Astrocyte (in vitro differentiated cells and primary cell): ENCODE results near the gene MICAL3. TPM values are rescaled to one million over a fixed set of nuclear protein-coding genes. Genes with fewer than 3 reads are reported as not detected.

ENCODE experiments used
- DNase-seq: peaks from one replicate; pipeline ENCODE4 v3.0.0-alpha.2; 2010; ENCODE audit warnings: low read depth
- FAIRE-seq: peaks from 2 replicates; lab custom pipeline; 2011; peaks lifted over from hg19 to GRCh38; lab: Jason Lieb, UNC
- H2AFZ ChIP-seq: 2 replicates; pipeline ENCODE4 v1.6.0; 2012; ENCODE audit warnings: low read depth, low read length, inconsistent platforms
- H3K27ac ChIP-seq: 2 replicates; pipeline ENCODE4 v1.5.1; 2011; ENCODE audit warnings: low read depth, low read length, inconsistent platforms
- H3K27me3 ChIP-seq: 2 replicates; pipeline ENCODE4 v1.6.0; 2011; ENCODE audit warnings: low read length, inconsistent platforms; ENCODE audit not compliant: insufficient read depth
- H3K36me3 ChIP-seq: 2 replicates; pipeline ENCODE4 v1.5.1; 2011; ENCODE audit warnings: low read length, inconsistent platforms; ENCODE audit not compliant: insufficient read depth
- H3K4me1 ChIP-seq: 2 replicates; pipeline ENCODE4 v1.5.1; 2011; ENCODE audit warnings: low read length, inconsistent platforms; ENCODE audit not compliant: insufficient read depth
- H3K4me2 ChIP-seq: 2 replicates; pipeline ENCODE4 v1.6.0; 2012; ENCODE audit warnings: low read length, inconsistent platforms
- H3K4me3 ChIP-seq: 2 replicates; pipeline ENCODE4 v1.5.1; 2011; ENCODE audit warnings: low read depth, mild to moderate bottlenecking, low read length, inconsistent platforms; ENCODE audit not compliant: insufficient read depth
- H3K79me2 ChIP-seq: 2 replicates; pipeline ENCODE4 v1.6.0; 2012; ENCODE audit warnings: mild to moderate bottlenecking, low read length, inconsistent platforms; ENCODE audit not compliant: insufficient read depth
- H3K9ac ChIP-seq: 2 replicates; pipeline ENCODE4 v1.6.0; 2012; ENCODE audit warnings: mild to moderate bottlenecking, low read length, inconsistent platforms
- H3K9me3 ChIP-seq: 2 replicates; pipeline ENCODE4 v1.5.1; 2012; ENCODE audit warnings: low read depth, mild to moderate bottlenecking, low read length, inconsistent platforms; ENCODE audit not compliant: insufficient read depth
- H4K20me1 ChIP-seq: 2 replicates; pipeline ENCODE4 v1.6.0; 2012; ENCODE audit warnings: low read length, inconsistent platforms; ENCODE audit not compliant: insufficient read depth
- H3K27ac Mint-ChIP-seq: one replicate; pipeline ENCODE4 v1.8.0; 2021; ENCODE audit warnings: mild to moderate bottlenecking, mixed read lengths; ENCODE audit not compliant: unreplicated experiment
- H3K27me3 Mint-ChIP-seq: one replicate; pipeline ENCODE4 v1.8.0; 2021; ENCODE audit warnings: low read depth, mixed read lengths; ENCODE audit not compliant: unreplicated experiment
- H3K36me3 Mint-ChIP-seq: one replicate; pipeline ENCODE4 v1.8.0; 2021; ENCODE audit warnings: low read depth, mixed read lengths; ENCODE audit not compliant: unreplicated experiment
- H3K4me1 Mint-ChIP-seq: one replicate; pipeline ENCODE4 v1.8.0; 2021; ENCODE audit warnings: low read depth, mixed read lengths; ENCODE audit not compliant: unreplicated experiment
- H3K4me3 Mint-ChIP-seq: one replicate; pipeline ENCODE4 v1.8.0; 2021; ENCODE audit warnings: mild to moderate bottlenecking, moderate library complexity, mixed read lengths; ENCODE audit not compliant: unreplicated experiment
- H3K9me3 Mint-ChIP-seq: one replicate; pipeline ENCODE4 v1.8.0; 2021; ENCODE audit warnings: mild to moderate bottlenecking, mixed read lengths; ENCODE audit not compliant: unreplicated experiment
- EZH2 ChIP-seq: IDR thresholded peaks from 2 replicates; pipeline ENCODE4 v1.6.1; 2012; ENCODE audit warnings: mild to moderate bottlenecking, low read length, inconsistent platforms; ENCODE audit not compliant: insufficient read depth
- total RNA-seq: library from RNA; stranded (reverse); gene quantifications from 2 replicates; pipeline ENCODE4 v1.2.1, GENCODE V29; 2021
- TF ChIP-seq, protein P1 (sequence below): IDR thresholded peaks from 2 replicates; pipeline ENCODE4 v1.5.1; 2011; ENCODE audit warnings: low read depth, mild to moderate bottlenecking, inconsistent platforms, low read length, moderate library complexity; ENCODE audit not compliant: insufficient read depth

The MICAL3 gene
- total RNA-seq, 1 donor from 2014 or later, result 113 TPM

DNA sequence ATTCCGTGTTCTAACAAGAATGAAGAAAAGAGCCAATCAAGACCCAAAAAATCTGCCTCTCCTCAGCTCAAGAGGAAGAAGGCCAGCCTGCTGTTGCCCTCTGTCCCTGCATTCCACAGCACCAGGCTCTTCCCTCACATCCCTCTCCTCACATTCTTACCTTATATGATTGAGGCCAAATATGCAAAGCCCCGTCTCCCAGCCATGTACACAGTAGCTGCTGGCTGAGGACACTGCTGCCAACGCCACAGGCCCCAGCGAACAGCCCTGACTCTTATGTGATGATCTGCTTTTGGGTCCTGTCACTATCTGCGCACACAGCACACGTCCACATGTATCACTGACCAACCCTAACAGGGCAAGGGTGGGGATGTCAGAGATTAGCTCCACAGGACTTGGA is 60.2 kb downstream of the MICAL3 start:
- no peaks in the 10 kb centered on the region for H3K9me3 ChIP-seq
- H3K27me3 Mint-ChIP-seq, result no peaks in the 10 kb centered on the region
- peaks cover 92% of the 10 kb centered on the region for H3K79me2 ChIP-seq
- no peak for FAIRE-seq
- H2AFZ ChIP-seq, result no peak overlapping the region
- TF ChIP-seq EZH2, result no peak
- H3K9ac ChIP-seq, result no peak overlapping the region
- peaks cover 77% of the 10 kb centered on the region for H4K20me1 ChIP-seq
- no peaks in the 10 kb centered on the region for H3K27me3 ChIP-seq
- peak; percentile 47 for DNase-seq
- H3K27ac Mint-ChIP-seq, result peak overlapping the region; percentile 44
- H3K4me2 ChIP-seq, result no peak overlapping the region
- H3K9me3 Mint-ChIP-seq, result no peaks in the 10 kb centered on the region
- peaks cover 19% of the 10 kb centered on the region for H3K36me3 Mint-ChIP-seq
- H3K36me3 ChIP-seq, result no peaks in the 10 kb centered on the region
- no peak overlapping the region for H3K27ac ChIP-seq
- H3K4me1 Mint-ChIP-seq, result peaks cover 46% of the 10 kb centered on the region
- no peak overlapping the region for H3K4me3 ChIP-seq
- H3K4me3 Mint-ChIP-seq, result no peak overlapping the region
- no peaks in the 10 kb centered on the region for H3K4me1 ChIP-seq

DNA sequence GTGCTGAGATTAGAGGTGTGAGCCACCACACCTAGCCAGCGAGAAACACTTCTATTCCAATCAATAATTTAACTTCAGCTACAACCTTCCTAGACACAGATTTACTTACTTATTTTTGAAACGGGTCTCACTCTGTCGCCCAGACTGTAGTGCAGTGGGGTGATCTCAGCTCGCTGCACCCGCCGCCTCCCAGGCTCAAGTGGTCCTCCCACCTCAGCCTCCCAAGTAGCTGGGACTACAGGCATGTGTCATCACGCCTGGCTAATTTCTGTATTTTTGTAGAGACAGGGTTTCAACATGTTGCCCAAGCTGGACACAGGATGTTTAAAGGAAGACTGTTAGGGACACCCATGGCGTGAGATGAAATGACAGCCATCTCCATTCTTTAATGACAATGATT is 61.3 kb downstream of the MICAL3 start:
- H3K9ac ChIP-seq, result no peak overlapping the region
- peak overlapping the region; percentile 27 for H3K4me3 Mint-ChIP-seq

DNA sequence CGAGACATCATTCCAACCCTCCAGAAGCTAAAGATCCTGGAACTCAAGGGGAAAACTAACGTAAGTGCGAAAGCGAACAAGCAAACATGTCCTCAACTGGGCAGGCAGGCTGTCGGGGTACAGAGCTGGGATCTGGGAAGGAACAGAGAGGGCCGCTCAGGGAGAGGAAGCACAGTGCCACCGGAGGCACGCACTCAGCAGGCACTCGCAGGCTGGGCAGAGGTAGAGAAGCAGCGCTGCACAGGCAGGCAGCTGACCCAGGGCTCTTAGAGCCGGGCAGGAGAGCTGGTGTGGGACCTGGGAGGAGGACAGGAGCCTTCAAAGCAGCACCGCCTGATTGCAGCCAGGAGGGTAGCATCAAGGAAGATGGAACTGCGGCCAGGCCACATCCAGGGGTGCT is 62.2 kb downstream of the MICAL3 start:
- no peak overlapping the region for H3K27ac Mint-ChIP-seq
- H3K4me1 ChIP-seq, result no peaks in the 10 kb centered on the region

More for the DNA sequence above, 61.3 kb downstream of the MICAL3 start:
- no peak overlapping the region for H3K4me2 ChIP-seq
- Mint-ChIP-seq H3K4me1 (peaks cover 45% of the 10 kb centered on the region), H3K36me3 (peaks cover 19% of the 10 kb centered on the region), H3K9me3 (no peaks in the 10 kb centered on the region), H3K27ac (no peak overlapping the region), H3K27me3 (no peaks in the 10 kb centered on the region)
- H3K36me3 ChIP-seq, result no peaks in the 10 kb centered on the region
- H3K27me3 ChIP-seq, result no peaks in the 10 kb centered on the region
- no peak for FAIRE-seq
- H3K4me3 ChIP-seq, result no peak overlapping the region
- DNase-seq, result no peak
- peaks cover 82% of the 10 kb centered on the region for H4K20me1 ChIP-seq
- H3K9me3 ChIP-seq, result no peaks in the 10 kb centered on the region
- H3K4me1 ChIP-seq, result no peaks in the 10 kb centered on the region
- H2AFZ ChIP-seq, result no peak overlapping the region
- peaks cover 89% of the 10 kb centered on the region for H3K79me2 ChIP-seq
- no peak for TF ChIP-seq EZH2
- TF ChIP-seq, protein P1, sequence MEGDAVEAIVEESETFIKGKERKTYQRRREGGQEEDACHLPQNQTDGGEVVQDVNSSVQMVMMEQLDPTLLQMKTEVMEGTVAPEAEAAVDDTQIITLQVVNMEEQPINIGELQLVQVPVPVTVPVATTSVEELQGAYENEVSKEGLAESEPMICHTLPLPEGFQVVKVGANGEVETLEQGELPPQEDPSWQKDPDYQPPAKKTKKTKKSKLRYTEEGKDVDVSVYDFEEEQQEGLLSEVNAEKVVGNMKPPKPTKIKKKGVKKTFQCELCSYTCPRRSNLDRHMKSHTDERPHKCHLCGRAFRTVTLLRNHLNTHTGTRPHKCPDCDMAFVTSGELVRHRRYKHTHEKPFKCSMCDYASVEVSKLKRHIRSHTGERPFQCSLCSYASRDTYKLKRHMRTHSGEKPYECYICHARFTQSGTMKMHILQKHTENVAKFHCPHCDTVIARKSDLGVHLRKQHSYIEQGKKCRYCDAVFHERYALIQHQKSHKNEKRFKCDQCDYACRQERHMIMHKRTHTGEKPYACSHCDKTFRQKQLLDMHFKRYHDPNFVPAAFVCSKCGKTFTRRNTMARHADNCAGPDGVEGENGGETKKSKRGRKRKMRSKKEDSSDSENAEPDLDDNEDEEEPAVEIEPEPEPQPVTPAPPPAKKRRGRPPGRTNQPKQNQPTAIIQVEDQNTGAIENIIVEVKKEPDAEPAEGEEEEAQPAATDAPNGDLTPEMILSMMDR, result no peak
- no peak overlapping the region for H3K27ac ChIP-seq

More for the DNA sequence above, 62.2 kb downstream of the MICAL3 start:
- FAIRE-seq (no peak), DNase-seq (no peak)
- H3K9ac ChIP-seq, result no peak overlapping the region
- Mint-ChIP-seq H3K36me3 (peaks cover 19% of the 10 kb centered on the region), H3K4me3 (no peak overlapping the region), H3K27me3 (no peaks in the 10 kb centered on the region), H3K9me3 (no peaks in the 10 kb centered on the region), H3K4me1 (peaks cover 42% of the 10 kb centered on the region)
- peaks cover 89% of the 10 kb centered on the region for H3K79me2 ChIP-seq
- no peak overlapping the region for H2AFZ ChIP-seq
- H3K9me3 ChIP-seq, result no peaks in the 10 kb centered on the region
- H4K20me1 ChIP-seq, result peaks cover 89% of the 10 kb centered on the region
- H3K27ac ChIP-seq, result no peak overlapping the region
- TF ChIP-seq, protein P1, result no peak
- no peak for TF ChIP-seq EZH2
- no peaks in the 10 kb centered on the region for H3K36me3 ChIP-seq
- no peak overlapping the region for H3K4me3 ChIP-seq
- H3K27me3 ChIP-seq, result no peaks in the 10 kb centered on the region
- no peak overlapping the region for H3K4me2 ChIP-seq
